Stomach (tissue), 9 donors: ENCODE data around the gene RALGDS. TPM values are rescaled to one million over a fixed set of nuclear protein-coding genes. Genes with fewer than 3 reads are reported as not detected.

Experiments
- DNase-seq, 2 donors: peaks; one replicate each; pipeline versions ENCODE4 v3.0.0 to v3.0.0-alpha.2; 2013 to 2019
- H3K27ac ChIP-seq, 5 donors: fragments of 200-600 bp in 4 of 5; sonication (generic) in 4 of 5; one replicate each; pipeline ENCODE4 v1.5.1; 2013 to 2019; ENCODE audit warnings: mild to moderate bottlenecking in 1 of 5, moderate library complexity in 1 of 5
- H3K27me3 ChIP-seq, 3 donors: fragments of 200-600 bp; sonication (generic); one replicate each; pipeline ENCODE4 v1.5.1; 2017 to 2019; ENCODE audit warnings: mixed run types in 1 of 3
- H3K36me3 ChIP-seq, 4 donors: fragments of 200-600 bp; sonication (generic); 1 replicate in 3 of 4; 2 replicates in 1 of 4; pipeline ENCODE4 v1.5.1; 2016 to 2019
- H3K4me1 ChIP-seq, 4 donors: fragments of 200-600 bp; sonication (generic); one replicate each; pipeline ENCODE4 v1.5.1; 2016 to 2019
- H3K4me3 ChIP-seq, 4 donors: fragments of 200-600 bp; sonication (generic) in 3 of 4; one replicate each; pipeline ENCODE4 v1.5.1; 2016 to 2019; ENCODE audit warnings: mild to moderate bottlenecking in 1 of 4
- H3K9me3 ChIP-seq, 4 donors: fragments of 200-600 bp; sonication (generic); one replicate each; pipeline ENCODE4 v1.5.1; 2016 to 2019
- EP300 ChIP-seq: sonication (generic); formaldehyde crosslinking; IDR thresholded peaks from one replicate; pipeline ENCODE4 v1.6.1; 2017; ENCODE audit warnings: antibody characterized with exemption
- POLR2A ChIP-seq, 4 donors: fragments of 450-650 bp; IDR thresholded peaks; one replicate each; pipeline ENCODE4 v1.6.1; 2016; ENCODE audit warnings: antibody characterized with exemption in 4 of 4, control low read depth in 2 of 4, mild to moderate bottlenecking in 1 of 4, moderate library complexity in 1 of 4
- POLR2AphosphoS5 ChIP-seq, 3 donors: sonication (generic); formaldehyde crosslinking; IDR thresholded peaks; one replicate each; pipeline ENCODE4 v1.6.1; 2016; ENCODE audit warnings: antibody characterized with exemption in 3 of 3
- WGBS, 5 donors: extraction: QIAGEN DNeasy Blood & Tissue Kit in 3 of 5; methylation state at CpG; one replicate each; pipeline versions ENCODE4 v1.1.5 to v1.1.7; 2013 to 2018; 5-methylcytosine and 5-hydroxymethylcytosine counted together
- intact Hi-C: fragments of 100-400 bp; cut with DNase I; formaldehyde crosslinking; loops from one replicate; pipeline ENCODE4 v1.15.1; 2023; ENCODE audit warnings: low total_unique reads
- polyA plus RNA-seq, 3 donors: library from polyadenylated mRNA; stranded (reverse); fragments of 200-250 nt; gene quantifications; one replicate each; pipeline ENCODE4 v1.2.3, GENCODE V29; 2013
- total RNA-seq, 5 donors: library from RNA; depleted of rRNA; stranded (reverse); fragments of >200 nt; gene quantifications; one replicate each; pipeline versions ENCODE4 v1.1.0 to v1.2.3, GENCODE V29; 2014 to 2016
- TF ChIP-seq, protein P1 (sequence below), 7 experiments: fragments of 450-650 bp in 4 of 7; fragments of 200-600 bp in 3 of 7; sonication (generic) in 3 of 7; IDR thresholded peaks; one replicate each; pipeline ENCODE4 v1.5.1; 2016 to 2019; ENCODE audit warnings: antibody characterized with exemption in 7 of 7, control low read depth in 2 of 7, mild to moderate bottlenecking in 1 of 7
- donor health status: healthy with polysubstance abuse.
- donor health status: Bipolar disorder and iron deficiency.
- donor health status: healthy.

The RALGDS gene
- total and polyA plus RNA-seq, 8 donors = 20.5 to 242 (median 43.6) TPM

DNA sequence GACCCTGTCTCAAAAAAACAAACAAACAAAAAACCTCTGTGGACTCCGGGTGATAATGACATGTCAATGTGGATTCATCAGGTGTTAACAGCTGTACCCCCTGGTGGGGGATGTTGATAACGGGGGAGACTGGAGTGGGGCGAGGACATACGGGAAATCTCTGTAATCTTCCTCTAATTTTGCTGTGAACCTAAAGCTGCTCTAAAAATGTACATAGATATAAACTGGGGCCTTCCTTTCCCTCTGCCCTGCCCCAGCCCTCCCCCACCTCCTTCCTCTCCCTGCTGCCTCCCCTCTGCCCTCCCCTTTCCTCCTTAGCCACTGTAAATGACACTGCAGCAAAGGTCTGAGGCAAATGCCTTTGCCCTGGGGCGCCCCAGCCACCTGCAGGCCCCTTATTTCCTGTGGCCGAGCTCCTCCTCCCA, 60.6 kb downstream of the RALGDS start:
- Histone ChIP-seq H3K36me3 (peaks cover 24 to 46% (median 38%) of the 10 kb centered on the region in 4 donors), H3K4me3 (no peak overlapping the region), H3K4me1 (peaks cover 0 to 5% (median 0%) of the 10 kb centered on the region in 4 donors), H3K9me3 (no peaks in the 10 kb centered on the region), H3K27me3 (no peaks in the 10 kb centered on the region), H3K27ac (no peak overlapping the region)
- WGBS, 5 donors = 46 to 76% (median 55%) methylated on average over 5 to 6 of the region's 6 CpGs
- DNase-seq = no peak
- TF ChIP-seq POLR2A (IDR thresholded peaks at IDR 0.05) (no peak), POLR2AphosphoS5 (IDR thresholded peaks at IDR 0.05) (no peak), EP300 (no peak)
- TF ChIP-seq, protein P1, sequence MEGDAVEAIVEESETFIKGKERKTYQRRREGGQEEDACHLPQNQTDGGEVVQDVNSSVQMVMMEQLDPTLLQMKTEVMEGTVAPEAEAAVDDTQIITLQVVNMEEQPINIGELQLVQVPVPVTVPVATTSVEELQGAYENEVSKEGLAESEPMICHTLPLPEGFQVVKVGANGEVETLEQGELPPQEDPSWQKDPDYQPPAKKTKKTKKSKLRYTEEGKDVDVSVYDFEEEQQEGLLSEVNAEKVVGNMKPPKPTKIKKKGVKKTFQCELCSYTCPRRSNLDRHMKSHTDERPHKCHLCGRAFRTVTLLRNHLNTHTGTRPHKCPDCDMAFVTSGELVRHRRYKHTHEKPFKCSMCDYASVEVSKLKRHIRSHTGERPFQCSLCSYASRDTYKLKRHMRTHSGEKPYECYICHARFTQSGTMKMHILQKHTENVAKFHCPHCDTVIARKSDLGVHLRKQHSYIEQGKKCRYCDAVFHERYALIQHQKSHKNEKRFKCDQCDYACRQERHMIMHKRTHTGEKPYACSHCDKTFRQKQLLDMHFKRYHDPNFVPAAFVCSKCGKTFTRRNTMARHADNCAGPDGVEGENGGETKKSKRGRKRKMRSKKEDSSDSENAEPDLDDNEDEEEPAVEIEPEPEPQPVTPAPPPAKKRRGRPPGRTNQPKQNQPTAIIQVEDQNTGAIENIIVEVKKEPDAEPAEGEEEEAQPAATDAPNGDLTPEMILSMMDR (IDR thresholded peaks at IDR 0.05) = no peak
- intact Hi-C loops = no loop called here

DNA sequence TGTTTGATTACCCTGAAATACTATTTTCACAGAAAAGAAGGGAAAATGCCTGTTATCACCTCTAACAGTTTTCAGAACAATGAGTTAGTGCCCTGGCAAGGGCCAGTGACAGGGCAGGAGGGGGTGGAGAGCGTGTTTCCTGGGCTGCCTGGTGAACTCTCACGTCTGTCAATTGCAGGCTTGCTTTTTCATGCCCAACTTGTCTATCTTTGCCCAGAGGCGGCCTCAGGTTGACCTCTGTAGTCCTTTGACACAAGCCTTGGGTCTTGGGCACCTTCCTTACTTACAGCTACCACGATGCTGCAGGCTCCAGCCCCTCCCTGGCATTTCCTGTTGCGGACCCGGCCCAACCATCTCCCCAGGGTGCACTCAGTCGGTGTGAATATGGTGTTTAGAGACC, 61.4 kb downstream of the RALGDS start:
- H3K4me3 ChIP-seq = no peak overlapping the region
- H3K9me3 ChIP-seq = no peaks in the 10 kb centered on the region
- 51 to 69% (median 64%) methylated on average over 7 of the region's 7 CpGs for WGBS, 5 donors
- TF ChIP-seq, protein P1 (IDR thresholded peaks at IDR 0.05) = no peak
- TF ChIP-seq POLR2AphosphoS5 (IDR thresholded peaks at IDR 0.05) = no peak
- no peak for TF ChIP-seq POLR2A (IDR thresholded peaks at IDR 0.05)
- no peak for TF ChIP-seq EP300
- no peaks in the 10 kb centered on the region for H3K27me3 ChIP-seq
- peaks cover 32 to 47% (median 41%) of the 10 kb centered on the region in 4 donors for H3K36me3 ChIP-seq
- DNase-seq = no peak
- H3K27ac ChIP-seq = no peak overlapping the region
- H3K4me1 ChIP-seq = peaks cover 0 to 12% (median 0%) of the 10 kb centered on the region in 4 donors
- intact Hi-C loops = no loop called here

DNA sequence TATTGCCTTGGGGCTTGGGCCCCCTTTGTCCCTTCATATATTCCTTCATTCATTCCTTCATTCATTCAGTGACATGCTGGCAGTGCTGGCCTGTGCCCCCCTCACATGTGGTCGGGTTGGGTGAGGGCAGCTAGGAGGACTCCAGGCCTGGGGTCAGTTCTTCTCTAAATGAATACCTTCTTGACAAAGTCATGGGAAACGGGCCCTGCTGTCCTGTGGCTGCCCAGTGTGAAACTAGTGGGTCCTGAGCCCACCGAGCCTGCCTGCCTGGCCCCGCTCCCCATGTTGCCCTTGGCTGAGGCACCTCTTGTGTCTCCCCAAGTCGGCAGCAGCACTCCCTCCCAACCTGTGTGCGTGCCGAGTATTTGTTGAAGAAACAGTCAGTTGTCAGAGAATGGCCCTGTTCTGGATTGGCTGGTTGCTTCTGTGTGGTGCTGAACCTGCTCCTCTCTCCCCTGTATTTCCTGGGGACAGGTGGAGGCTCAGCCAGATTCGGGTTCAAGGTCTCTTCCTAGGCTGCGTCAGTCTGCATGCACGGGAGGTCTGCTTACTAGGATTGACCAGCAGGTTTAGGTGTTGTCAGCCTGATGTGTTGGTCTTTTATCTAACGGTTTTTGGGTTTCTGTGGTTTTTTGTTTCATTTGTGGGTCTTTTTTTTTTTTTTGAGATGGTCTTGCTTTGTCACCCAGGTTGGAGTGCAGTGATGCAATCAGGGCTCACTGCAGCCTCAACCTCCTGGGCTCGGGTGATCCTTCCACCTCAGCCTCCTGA, 62.3 kb downstream of the RALGDS start:
- intact Hi-C loops = no loop called here
- peaks cover 0 to 12% (median 0%) of the 10 kb centered on the region in 4 donors for H3K4me1 ChIP-seq
- no peak for TF ChIP-seq EP300
- no peak for TF ChIP-seq POLR2A (IDR thresholded peaks at IDR 0.05)
- no peak for TF ChIP-seq POLR2AphosphoS5 (IDR thresholded peaks at IDR 0.05)
- TF ChIP-seq, protein P1 (IDR thresholded peaks at IDR 0.05) = no peak
- H3K27me3 ChIP-seq = no peaks in the 10 kb centered on the region
- no peak overlapping the region for H3K4me3 ChIP-seq
- H3K9me3 ChIP-seq = no peaks in the 10 kb centered on the region
- H3K27ac ChIP-seq = no peak overlapping the region
- no peak for DNase-seq
- 68 to 84% (median 78%) methylated on average over 9 to 12 of the region's 12 CpGs for WGBS, 5 donors
- H3K36me3 ChIP-seq = peaks cover 41 to 51% (median 50%) of the 10 kb centered on the region in 4 donors

DNA sequence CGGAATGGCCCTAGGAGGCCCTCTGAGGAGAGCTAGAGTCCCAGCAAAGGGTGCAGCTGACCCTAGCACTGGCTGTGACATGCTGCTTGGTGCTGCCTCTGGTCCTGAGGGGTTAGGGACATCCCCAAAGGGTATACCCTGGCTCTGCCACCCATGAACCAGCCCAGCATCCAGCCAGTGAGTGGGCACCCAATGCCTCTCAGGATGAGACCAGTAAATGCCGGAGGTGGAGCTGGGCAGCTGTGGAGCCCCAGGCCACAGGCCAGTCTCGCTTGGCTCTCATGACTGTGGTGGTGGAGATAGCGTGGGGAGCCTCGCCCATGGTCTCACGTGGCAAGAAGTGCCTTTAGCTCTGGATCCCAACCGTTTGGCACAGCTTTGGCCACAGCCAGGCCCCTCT, 63.0 kb downstream of the RALGDS start:
- Histone ChIP-seq H3K4me1 (peaks cover 0 to 12% (median 0%) of the 10 kb centered on the region in 4 donors), H3K27ac (no peak overlapping the region), H3K9me3 (no peaks in the 10 kb centered on the region), H3K36me3 (peaks cover 47 to 58% (median 57%) of the 10 kb centered on the region in 4 donors), H3K4me3 (no peak overlapping the region), H3K27me3 (no peaks in the 10 kb centered on the region)
- no peak for DNase-seq
- intact Hi-C loops = no loop called here
- 71 to 86% (median 83%) methylated on average over 6 to 7 of the region's 7 CpGs for WGBS, 5 donors
- TF ChIP-seq EP300 = no peak
- TF ChIP-seq, protein P1 (IDR thresholded peaks at IDR 0.05) = no peak
- no peak for TF ChIP-seq POLR2A (IDR thresholded peaks at IDR 0.05)
- TF ChIP-seq POLR2AphosphoS5 (IDR thresholded peaks at IDR 0.05) = no peak
